Activated T-helper 9 cell treated with anti-CD3 and anti-CD28 coated beads, Interleukin-2, amount 50 U/mL, for 16 hours (primary cell): ENCODE results near the gene CPLX1.
"Not testable (repeated sequence)": the region's sequence is repeated elsewhere in the genome, so short reads cannot be mapped to it uniquely, and the experiment has no call there.

Experiments used
- DNase-seq: peaks from one replicate; pipeline ENCODE4 v3.0.0-alpha.2; 2020; ENCODE audit warnings: low read depth

Gene CPLX1

DNA sequence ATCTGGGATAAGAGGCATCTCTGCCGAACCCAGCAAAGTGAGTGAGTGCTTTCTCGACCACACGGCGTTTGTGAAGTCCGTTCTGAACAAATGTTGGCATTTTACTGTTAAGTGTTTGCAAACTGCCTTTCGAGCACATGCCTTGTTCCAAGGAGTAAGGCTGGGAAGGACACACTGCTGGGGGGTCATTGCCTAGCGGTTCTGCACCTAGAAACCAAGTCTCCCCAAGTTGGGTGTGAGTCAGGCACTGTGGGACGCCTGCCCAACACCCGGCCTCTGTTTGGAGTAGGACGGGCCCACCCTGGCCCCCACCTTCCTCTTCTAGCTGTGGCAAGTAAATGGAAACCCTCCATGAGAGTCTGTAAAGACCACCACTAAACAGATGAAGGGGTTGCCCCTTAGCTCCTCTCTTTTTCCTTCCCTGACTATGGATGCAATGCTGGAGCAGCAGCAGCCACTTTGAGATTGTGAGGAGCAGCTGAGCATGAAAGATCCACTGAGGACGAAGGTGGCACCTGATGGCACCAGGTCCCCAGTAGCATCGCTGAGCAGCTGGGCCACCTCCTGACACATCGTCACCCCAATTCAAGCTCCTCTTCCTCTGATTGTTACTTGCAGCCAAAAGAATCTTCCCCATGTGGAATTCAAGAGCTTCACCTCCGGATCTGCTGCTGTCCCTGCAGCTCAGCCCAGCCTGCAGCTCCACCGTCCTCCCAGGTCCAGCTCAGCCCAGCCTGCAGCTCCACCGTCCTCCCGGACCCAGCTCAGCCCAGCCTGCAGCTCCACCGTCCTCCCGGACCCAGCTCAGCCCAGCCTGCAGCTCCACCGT is 6.3 kb downstream of the CPLX1 start:
- DNase-seq: no peak

DNA sequence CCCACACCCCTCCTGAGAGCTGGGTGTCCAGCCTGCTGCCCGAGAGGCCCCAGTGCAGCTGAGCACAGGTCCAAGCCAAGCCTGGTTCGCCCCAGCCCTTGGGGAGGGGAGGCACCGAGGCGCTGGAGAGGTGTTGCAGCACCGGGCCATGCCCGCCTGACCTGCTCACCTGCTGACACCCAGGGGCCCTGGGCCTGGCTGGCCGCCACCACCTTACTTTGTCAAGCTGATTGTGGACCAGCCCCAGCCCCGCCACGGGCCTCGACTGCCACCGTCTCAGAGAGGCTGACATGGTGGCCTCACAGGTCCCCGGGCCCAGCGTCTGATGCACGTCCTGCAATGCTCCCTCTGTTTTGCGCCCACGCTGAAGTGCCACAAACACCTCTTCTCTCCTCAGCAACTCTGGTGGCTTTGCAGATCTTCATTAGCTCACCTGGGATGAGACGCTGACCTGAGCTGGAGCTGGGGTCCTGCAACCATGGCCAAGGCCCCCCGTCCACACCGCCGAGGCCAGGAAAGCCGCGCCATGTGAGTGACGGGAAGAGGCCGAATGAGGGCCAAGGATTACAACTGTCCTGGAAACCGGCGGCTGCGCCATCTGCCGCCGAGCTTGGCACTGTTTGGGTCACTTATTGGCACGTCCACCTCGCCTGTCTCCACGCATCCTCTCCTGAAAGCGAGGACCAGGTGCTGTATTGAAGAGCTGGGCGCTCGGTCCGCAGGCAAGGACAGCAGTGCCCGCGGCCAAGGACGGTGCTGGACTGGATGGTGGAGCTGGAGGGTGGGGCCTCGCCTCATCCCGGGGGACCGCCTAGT is 7.6 kb downstream of the CPLX1 start:
- no peak for DNase-seq

DNA sequence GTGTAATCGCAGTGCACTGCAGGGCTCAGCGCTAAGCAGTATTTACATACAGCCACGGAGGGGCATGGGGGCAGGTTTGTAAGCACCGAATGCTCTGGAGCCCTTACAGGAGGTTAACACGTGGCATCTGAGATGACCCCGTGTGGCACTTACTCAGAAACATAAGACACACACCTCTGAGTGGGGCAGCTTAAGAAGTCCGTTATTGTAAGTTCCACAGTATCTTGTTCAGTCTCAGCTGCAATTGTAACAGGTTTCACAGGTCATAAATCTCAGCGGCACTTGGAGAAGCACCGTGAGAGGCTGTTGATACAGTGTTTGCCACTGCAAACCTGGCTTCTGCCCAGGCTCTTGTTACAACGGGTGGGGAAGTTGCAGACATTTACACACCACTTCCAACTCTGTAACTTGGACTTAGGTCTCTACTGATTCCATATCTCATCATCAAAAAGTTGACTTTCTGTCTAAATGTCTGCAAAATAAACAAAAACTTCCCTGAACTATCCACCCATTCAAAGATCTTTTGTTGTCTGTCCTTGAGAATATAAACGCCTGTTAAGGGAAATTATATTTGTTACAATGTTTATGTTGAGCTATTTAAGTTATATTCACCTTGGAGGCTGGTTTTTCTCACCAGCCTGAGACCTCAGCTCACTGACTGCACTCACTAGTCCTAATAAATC is 10.3 kb downstream of the CPLX1 start:
- no peak for DNase-seq

DNA sequence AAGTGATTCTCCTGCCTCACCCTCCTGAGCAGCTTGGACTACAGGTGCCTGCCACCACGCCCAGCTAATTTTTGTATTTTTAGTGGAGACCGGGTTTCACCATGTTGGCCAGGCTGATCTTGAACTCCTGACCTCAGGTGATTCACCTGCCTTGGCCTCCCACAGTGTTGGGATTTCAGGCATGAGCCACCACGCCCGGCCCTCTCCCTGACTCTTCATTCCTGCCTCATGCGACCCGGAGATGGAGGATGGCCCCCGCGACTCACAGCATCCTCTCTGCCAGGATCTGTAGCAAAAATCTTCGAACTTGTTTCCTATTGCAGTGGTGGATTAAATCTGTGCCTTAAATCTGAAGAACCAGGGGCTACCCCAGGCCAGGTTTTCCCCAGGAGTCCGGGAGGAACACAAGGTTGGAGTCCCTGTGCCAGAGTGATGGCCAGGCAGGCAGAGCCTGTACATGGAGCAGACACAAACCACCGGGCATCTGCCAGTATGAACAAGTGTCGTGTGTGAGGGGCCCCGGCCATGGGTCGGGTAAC is 11.5 kb downstream of the CPLX1 start:
- no peak for DNase-seq

DNA sequence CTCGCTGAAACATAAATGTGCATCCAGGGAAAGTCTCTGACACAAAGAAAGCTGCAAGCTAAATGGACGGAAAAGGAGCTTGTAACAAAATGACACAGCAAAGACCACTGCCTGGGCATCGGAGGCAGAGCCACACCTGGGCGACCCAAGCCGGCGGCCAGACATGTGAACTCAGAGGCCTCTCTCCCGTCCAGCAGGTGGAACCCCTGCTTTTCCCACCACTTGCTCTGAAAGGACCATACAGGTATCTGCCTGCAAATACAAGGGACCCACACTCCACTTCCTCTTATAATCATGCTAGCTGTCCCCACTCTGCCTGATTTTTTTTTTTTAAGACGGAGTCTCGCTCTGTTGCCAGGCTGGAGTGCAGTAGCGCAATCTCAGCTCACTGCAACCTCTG is 12.0 kb downstream of the CPLX1 start:
- no peak for DNase-seq

DNA sequence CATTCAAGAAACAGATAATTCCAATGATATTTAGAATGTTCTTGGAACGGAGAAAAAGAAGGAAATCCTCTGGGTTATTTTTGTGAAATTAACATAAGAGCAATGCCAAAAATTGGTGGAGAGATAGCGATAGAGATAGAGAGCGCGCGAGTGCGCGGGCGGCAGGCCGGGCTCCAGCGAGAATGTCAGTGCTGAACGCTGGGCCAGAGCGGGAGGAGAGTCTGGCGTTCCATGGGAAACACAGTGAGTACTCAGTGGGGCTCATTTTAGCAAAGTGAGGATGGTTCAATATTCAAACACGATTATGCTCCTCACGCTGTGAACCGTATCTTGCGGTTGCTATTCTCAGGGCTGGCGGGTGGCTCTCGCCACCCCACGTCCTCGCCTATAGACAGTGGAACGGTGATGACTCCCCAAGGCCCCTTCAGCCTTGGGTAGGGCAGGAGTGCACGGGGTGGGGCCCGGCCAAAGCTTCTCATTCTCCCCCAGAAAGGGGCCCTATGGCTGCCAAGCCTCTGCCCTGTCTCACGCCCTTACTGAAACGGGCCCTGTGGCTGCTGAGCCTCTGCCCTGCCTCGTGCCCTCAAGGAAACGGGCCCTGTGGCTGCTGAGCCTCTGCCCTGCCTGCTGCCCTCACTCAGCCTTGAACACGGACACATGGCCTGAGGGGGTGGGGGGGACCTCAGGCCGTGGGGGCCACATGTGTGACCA is 16.9 kb downstream of the CPLX1 start:
- no peak for DNase-seq

DNA sequence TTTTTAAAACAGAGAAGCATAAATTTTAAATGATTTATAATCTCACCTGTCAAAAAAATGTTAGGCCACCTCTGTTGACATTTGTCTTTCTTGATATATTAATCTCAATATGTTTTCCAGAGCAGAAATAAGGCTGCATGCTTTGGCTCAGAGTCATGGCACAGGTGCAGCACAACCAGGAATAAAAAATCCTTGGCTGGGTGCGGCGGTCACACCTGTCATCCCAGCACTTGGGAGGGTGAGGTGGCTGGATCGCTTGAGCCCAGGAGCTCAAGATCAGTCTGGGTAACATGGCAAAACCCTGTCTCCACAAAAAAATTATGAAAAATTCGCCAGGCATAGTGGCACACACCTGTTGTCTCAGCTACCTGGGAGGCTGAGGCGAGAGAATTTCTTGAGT is 18.1 kb downstream of the CPLX1 start:
- DNase-seq: no peak

DNA sequence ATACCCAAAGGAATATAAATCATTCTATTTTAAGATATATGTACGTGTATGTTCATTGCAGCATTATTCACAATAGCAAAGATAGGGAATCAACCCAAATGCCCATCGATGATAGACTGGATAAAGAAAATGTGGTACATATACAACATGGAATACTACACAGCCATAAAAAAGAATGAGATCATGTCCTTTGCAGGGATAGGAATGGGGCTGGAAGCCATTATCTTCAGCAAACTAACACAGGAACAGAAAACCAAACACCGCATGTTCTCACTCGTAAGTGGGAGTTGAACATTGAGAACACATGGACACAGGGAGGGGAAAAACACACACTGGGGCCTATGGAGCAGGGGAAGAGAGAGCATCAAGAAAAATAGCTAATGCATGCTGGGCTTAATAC is 18.9 kb downstream of the CPLX1 start:
- not testable (repeated sequence) for DNase-seq

DNA sequence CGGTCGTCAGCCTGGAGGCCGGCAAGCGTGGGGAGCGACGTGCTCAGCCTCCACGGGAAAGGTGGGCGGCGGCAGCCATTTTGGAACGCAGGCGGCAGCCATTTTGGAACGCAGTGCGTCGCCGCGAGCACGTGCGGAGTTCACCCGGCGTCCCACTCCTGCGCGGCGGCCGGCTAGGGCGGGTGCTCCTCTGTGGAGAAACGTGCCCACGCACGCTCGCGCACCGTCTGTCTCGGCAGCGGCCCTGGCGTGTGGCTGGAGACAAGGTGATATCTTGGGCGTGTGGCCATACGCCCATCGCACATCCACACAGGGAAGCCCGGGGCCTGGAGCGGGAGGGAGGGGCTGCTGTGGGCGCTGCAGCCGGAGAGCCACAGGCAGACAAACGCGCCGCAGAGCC is 21.1 kb downstream of the CPLX1 start:
- DNase-seq: no peak

DNA sequence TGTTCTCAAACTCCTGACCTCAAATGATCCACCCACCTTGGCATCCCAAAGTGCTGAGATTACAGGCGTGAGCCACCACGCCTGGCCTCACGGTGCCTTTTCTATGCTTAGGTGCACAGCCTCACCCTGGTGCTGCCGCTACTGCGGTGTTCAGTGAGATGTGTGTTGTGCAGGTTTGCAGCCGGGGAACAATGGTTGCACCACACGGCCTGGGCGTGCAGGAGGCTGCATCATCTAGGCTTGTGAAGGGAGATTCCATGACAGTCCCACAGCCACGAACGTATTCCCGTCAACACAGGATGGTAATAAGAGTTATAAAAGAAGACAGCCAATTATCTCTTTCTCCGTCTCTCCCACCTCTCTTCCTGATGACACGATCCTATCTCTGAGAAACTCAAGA is 22.0 kb downstream of the CPLX1 start:
- no peak for DNase-seq

DNA sequence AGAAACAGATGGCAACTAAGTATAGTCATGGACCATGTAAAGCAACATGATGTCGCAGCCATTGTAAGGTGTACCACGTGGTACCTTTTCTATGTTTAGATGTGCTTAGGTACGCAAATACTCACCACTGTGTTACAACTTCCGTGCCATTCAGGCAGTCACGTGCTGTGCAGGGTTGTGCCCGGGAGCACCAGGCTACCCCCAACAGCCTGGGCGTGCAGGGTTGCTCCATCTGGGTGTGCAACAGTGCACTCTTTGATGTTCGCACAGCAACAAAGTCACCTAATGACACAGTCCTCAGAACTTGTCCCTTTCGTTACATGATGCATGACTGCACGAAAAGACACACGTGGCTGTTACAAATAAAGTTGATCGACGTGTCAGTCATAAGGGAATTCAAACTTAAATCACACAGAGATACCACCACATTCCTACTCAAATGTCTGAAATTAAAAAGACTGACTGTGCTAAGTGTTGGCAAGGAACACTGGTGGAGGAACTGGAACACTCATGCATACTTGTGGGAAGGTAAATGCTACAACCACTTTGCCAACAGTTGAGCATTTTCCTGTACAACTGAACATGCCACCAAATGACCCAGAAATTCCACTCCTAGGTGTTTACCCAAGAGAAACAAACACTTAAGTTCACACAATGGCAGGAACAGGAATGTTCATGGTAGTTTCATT is 24.3 kb downstream of the CPLX1 start:
- no peak for DNase-seq

DNA sequence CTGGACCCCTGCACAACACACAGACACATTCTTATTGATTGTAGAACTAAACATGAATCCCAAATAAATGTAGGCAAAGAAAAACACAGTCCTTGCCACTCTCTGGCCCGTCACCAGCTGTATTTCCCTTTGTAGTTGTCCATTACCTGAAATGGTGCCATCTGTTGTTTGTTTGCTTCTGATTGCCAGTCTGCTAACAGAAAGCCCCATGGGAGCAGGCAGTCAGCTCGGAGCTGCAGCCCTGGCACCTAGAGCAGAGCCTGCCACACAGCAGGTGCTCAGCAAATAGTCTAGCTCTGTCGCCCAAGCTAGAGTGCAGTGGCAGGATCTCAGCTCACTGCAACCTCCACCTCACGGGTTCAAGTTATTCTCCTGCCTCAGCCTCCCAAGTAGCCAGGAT is 28.9 kb downstream of the CPLX1 start:
- no peak for DNase-seq

DNA sequence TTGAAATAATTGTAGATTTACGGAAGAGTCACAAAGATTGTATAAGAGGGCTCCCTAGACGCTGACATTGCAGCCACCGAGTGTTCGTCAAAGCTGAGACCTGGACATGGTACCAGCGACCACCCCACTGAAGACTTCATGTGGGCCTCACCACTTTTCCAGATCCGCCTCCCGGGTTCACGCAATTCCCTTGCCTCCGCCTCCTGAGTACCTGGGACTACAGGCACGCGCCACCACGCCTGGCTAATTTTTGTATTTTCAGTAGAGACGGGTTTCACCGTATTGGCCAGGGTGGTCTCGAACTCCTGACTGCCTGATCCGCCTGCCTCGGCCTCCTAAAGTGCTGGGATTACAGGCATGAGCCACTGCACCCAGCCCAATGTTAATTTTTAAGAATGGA is 29.7 kb downstream of the CPLX1 start:
- no peak for DNase-seq

DNA sequence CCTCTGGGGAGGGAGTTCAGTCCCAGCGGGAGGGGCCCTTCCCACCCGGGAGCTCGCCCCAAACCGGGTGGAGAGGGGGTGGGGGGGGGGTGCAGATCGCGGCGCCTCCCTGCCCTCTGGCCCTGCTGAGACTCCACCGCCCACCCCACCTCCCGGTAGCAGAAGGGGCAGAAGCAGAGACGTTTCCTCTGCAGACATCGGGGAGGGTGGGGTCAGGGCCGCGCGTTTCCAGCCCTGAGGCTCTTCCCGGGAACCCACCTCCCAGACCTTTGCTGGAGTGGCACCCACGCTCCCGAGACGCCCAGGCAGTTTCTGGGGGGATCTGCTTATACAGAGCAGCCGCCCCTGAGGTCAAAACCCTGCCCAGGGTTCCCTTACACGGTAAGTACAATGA is 30.2 kb downstream of the CPLX1 start:
- no peak for DNase-seq

DNA sequence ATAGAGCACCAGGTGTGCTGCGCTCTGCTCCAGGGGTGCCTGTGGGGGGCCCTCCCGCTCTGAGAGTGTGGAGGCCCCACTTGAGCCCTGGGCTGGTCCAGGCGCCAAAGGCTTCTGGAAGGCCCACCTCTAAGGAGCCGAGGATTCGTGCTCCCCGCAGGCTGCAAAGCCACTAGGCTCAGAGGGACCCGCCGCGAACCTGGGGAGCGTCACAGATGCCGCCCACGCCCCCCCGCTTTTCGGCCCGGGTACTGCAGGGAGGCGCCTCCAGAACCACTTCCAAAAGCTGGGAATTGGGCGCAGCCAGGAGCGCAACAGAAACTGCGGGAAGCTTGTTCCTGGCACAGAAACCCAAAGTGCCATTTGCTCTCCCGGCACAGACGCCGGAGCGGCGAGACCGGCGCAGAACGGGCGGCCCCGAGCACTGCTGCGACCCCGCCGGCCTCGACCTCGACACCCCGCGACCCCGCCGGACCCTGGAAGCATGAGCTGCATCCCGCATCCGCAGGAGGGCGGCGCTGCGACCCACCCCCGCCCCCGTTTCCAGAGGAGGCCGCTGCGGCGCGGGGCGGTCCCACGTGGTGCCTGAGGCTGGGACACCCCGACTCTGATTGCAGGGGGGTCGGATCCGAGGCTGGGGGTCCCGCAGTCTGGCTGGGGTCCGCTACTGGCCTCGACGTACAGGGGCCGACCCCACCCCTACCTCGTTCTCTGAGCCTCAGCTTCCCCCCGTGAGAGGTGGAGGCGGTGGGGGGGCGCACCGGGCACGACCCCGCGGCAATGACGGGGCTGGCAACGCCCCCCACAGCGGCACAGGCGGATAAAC is 30.8 kb downstream of the CPLX1 start:
- DNase-seq: no peak

DNA sequence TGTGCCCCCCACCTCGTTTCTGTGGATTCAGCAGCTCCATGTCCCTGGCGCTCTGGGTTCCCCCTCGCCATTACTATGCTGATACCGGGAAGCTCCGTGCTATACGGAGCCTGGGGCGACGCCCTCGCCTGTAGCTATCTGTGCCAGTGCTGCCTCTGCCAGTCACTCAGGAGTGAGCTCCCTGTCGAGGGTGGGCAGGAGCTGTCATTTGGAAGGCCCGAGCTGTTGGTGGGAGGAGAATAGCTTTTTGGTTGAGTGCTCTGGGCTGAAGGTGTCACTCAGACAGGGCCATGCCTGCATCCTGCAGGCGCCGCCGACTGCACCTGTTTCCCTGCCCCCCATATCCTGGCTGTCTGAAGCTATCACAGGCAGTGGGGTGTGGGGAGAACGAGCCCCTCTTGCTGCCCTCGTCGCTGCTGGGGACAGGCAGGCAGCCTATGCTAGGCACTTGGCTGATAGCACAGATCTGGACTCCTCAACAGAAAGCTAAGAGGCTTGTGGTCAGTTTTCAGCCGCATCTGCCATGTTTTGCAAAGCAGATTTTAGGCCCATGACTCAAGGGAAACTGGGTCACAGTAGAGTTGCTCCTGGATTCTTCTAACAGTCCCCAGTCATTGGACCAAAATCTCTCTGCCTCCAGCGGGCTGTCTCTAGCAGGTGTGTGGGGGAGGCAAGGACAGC is 31.8 kb downstream of the CPLX1 start:
- DNase-seq: no peak

DNA sequence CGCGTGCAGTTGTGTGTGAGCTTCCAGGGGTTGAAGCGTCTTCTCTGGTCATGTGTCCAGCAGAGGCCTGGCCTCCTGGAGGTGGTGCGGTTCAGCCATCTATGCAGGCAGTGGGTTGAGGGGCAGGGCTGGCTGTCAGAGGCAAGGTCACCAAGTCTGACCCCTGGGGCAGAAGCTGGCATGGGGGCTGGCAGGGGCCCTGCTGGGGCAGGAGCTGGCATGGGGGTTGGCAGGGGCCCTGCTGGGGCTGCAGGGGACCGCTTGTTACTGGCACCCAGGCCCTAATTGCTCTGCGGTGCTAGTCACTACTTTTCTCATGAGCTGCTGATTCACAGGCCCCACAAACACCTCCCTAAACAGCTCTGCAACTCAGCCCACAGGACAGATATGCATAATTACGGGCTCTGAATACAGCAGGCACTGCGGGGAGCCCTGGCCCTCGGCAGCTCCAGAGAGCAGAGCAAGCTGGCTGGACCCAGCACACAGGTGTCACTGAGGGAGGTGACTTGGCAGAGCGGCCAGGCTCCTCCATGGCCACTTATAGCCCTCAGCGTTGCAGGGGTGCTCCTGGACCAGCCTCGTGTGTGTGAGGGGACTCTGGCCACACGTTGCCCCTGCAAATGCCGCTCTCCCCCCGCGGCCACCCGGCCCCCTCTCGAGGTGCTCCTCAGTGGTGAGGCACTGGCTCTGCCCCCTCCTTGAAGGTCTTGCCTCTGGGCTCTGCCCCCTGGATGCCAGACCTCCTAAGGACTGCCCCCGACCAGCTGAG is 32.7 kb downstream of the CPLX1 start:
- DNase-seq: no peak

DNA sequence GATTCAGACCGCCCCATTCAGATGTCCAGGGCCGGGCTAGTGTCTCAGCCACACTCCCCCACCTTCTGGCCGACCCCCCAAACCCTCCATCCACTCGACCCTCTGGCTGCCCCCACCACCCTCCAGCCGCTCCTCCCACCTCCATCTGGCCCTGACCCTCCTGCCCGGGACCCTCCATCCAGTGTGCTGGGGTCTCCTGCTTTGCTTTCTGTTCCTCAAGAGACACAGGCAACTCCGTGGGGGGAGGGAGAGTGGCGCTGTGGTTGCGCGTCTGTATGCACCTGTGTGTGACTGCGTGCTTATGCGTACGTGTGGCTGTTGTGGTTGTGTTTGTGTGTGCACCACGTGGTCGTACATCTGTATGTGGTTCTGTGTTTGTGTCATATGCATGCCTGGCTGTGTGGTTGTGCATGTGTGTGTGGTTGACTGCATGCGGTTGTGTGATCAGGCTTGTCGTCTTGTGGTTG is 33.3 kb downstream of the CPLX1 start:
- DNase-seq: no peak
